ENCODE measurements around the gene CCDC9B. TPM values are rescaled to one million over a fixed set of nuclear protein-coding genes. Genes with fewer than 3 reads are reported as not detected.

The CCDC9B gene
- total and polyA plus RNA-seq, 2 of the 4 experiments (the other 2 are of a cell fraction), result 19.7 to 30.9 TPM

DNA sequence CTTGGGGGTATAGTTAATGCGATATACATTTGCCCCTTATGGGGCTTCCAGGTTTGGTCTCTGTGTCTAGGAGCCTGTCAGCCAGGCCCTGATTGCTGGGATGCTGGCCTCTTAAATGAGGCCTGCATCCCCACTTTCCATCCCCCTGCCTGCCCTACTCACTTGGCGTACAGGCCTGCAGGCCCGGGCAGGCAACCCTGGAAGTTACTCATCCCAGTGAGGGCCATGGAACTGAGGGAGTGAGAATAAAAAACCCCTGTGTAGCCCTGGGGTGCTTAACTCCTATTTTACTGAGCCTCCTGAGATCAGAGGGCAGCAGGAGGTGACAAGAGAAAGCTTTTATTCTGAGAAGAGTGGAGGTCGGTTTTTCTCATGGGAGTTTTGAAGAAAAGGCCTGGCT, 19.3 kb upstream of the CCDC9B start:
- BruUV-seq (replicated peaks), result no TSS peak
- POLR2A ChIA-PET (ENCODE audit: unreplicated experiment), result no interaction called here

More for the DNA sequence above, 19.3 kb upstream of the CCDC9B start:
- Histone ChIP-seq H4K20me1 (ENCODE audit: insufficient read depth, low read length) (no peaks in the 10 kb centered on the region), H2AFZ (replicated peaks; ENCODE audit: low read length, poor library complexity) (no peak overlapping the region), H3K14ac (replicated peaks; ENCODE audit: low read depth, low read length) (no peak overlapping the region), H2BK5ac (ENCODE audit: low read depth, low read length, poor library complexity, severe bottlenecking) (no peak overlapping the region), H3K4me2 (ENCODE audit: low read depth, low read length) (no peak overlapping the region), H3K9me3 (ENCODE audit: control insufficient read depth, insufficient read depth, low read length) (no peaks in the 10 kb centered on the region), H4K5ac (ENCODE audit: low read depth, low read length) (no peak overlapping the region), H3K79me1 (ENCODE audit: low read depth in 1 of 2, low read length in 2 of 2) (no peaks in the 10 kb centered on the region), H2BK20ac (ENCODE audit: low read depth, low read length) (no peak overlapping the region), H3K9me1 (ENCODE audit: insufficient read depth, low read length) (no peaks in the 10 kb centered on the region), H3K4ac (ENCODE audit: low read depth, low read length) (no peak overlapping the region), H3K36me3 (ENCODE audit: control insufficient read depth, insufficient read depth, low read length) (no peaks in the 10 kb centered on the region), H4K91ac (ENCODE audit: insufficient read depth, low read depth, low read length) (no peak overlapping the region), H3K27me3 (ENCODE audit: control insufficient read depth, insufficient read depth, low read length) (peaks cover 24% of the 10 kb centered on the region), H2AK5ac (ENCODE audit: low read depth, low read length) (no peak overlapping the region), H3K18ac (ENCODE audit: low read depth, low read length) (no peak overlapping the region), H3K4me3 (ENCODE audit: insufficient read depth, low read depth, low read length) (no peak overlapping the region), H3K56ac (ENCODE audit: extremely low read depth, insufficient read depth, low read length) (no peak overlapping the region), H3K27ac (ENCODE audit: insufficient read depth, low read length) (no peak overlapping the region), H2AK9ac (replicated peaks; ENCODE audit: low read depth, low read length, poor library complexity) (no peak overlapping the region), H3K4me1 (ENCODE audit: control insufficient read depth, insufficient read depth, low read length) (peaks cover 3% of the 10 kb centered on the region; the same call in 1 of the 2 replicates), H4K8ac (ENCODE audit: low read depth in 2 of 2, low read length in 2 of 2) (no peak overlapping the region), H2BK15ac (ENCODE audit: low read depth, low read length) (no peak overlapping the region), H2BK120ac (ENCODE audit: low read depth, low read length) (no peak overlapping the region), H3K9ac (ENCODE audit: low read depth, low read length) (no peak overlapping the region), H3K23ac (ENCODE audit: low read depth, low read length) (no peak overlapping the region)
- dilution Hi-C loops (cut with HindIII; ENCODE audit: low sequenced_read_pairs, unreplicated experiment), result no loop called here
- no CpG with 5 or more reads among the region's 4 CpGs for WGBS, 2 experiments (ENCODE audit: extremely low coverage in 2 of 2, insufficient read length in 1 of 2)
- CTCF ChIA-PET, result no interaction called here
- ATAC-seq (ENCODE audit: low read depth) (no peak), DNase-seq (no peak)
- TF ChIP-seq FOS (IDR thresholded peaks at IDR 0.05; ENCODE audit: low read depth, low read length) (no peak), MAFK (IDR thresholded peaks at IDR 0.05; ENCODE audit: low read depth, low read length) (no peak), MXI1 (IDR thresholded peaks at IDR 0.05; ENCODE audit: borderline replicate concordance, low read depth, low read length) (no peak), CHD1 (IDR thresholded peaks at IDR 0.05; ENCODE audit: low read depth, low read length) (no peak), RCOR1 (IDR thresholded peaks at IDR 0.05; ENCODE audit: insufficient replicate concordance, low read length) (no peak), RAD21 (IDR thresholded peaks at IDR 0.05; ENCODE audit: low read length) (no peak), MAZ (IDR thresholded peaks at IDR 0.05; ENCODE audit: borderline replicate concordance, low read depth, low read length) (no peak), POLR2A (IDR thresholded peaks at IDR 0.05; ENCODE audit: low read depth, low read length) (no peak), BHLHE40 (IDR thresholded peaks at IDR 0.05; ENCODE audit: low read depth, low read length) (no peak), RFX5 (IDR thresholded peaks at IDR 0.05; ENCODE audit: low read depth, low read length) (no peak), NFE2L2 (IDR thresholded peaks at IDR 0.05; ENCODE audit: low read depth, low read length) (no peak), SMC3 (IDR thresholded peaks at IDR 0.05; ENCODE audit: low read depth, low read length) (no peak), CEBPB (IDR thresholded peaks at IDR 0.05; ENCODE audit: low read depth, low read length) (no peak)
- TF ChIP-seq, protein P1, sequence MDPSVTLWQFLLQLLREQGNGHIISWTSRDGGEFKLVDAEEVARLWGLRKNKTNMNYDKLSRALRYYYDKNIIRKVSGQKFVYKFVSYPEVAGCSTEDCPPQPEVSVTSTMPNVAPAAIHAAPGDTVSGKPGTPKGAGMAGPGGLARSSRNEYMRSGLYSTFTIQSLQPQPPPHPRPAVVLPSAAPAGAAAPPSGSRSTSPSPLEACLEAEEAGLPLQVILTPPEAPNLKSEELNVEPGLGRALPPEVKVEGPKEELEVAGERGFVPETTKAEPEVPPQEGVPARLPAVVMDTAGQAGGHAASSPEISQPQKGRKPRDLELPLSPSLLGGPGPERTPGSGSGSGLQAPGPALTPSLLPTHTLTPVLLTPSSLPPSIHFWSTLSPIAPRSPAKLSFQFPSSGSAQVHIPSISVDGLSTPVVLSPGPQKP (IDR thresholded peaks at IDR 0.05; ENCODE audit: borderline replicate concordance, low read depth, low read length), result no peak
- TF ChIP-seq, protein P2, sequence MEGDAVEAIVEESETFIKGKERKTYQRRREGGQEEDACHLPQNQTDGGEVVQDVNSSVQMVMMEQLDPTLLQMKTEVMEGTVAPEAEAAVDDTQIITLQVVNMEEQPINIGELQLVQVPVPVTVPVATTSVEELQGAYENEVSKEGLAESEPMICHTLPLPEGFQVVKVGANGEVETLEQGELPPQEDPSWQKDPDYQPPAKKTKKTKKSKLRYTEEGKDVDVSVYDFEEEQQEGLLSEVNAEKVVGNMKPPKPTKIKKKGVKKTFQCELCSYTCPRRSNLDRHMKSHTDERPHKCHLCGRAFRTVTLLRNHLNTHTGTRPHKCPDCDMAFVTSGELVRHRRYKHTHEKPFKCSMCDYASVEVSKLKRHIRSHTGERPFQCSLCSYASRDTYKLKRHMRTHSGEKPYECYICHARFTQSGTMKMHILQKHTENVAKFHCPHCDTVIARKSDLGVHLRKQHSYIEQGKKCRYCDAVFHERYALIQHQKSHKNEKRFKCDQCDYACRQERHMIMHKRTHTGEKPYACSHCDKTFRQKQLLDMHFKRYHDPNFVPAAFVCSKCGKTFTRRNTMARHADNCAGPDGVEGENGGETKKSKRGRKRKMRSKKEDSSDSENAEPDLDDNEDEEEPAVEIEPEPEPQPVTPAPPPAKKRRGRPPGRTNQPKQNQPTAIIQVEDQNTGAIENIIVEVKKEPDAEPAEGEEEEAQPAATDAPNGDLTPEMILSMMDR (conservative IDR thresholded peaks at IDR 0.05; ENCODE audit: low read depth, low read length), result no peak
- TF ChIP-seq, protein P3, sequence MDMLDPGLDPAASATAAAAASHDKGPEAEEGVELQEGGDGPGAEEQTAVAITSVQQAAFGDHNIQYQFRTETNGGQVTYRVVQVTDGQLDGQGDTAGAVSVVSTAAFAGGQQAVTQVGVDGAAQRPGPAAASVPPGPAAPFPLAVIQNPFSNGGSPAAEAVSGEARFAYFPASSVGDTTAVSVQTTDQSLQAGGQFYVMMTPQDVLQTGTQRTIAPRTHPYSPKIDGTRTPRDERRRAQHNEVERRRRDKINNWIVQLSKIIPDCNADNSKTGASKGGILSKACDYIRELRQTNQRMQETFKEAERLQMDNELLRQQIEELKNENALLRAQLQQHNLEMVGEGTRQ (IDR thresholded peaks at IDR 0.05; ENCODE audit: low read depth, low read length), result no peak
- intact Hi-C loops (cut with micrococcal nuclease), result no loop called here
- in situ Hi-C loops (cut with MboI; ENCODE audit: low sequenced_read_pairs), result no loop called here

All from IMR-90 (cell line).